Retinal pigment epithelial cell (primary cell): Measurements from ENCODE around the gene MRPL55.

Experiments used
- DNase-seq: peaks from one replicate; pipeline ENCODE4 v3.0.0-alpha.2; 2010; ENCODE audit warnings: low read depth
- H3K4me3 ChIP-seq: 2 replicates; pipeline ENCODE4 v1.5.1; 2011; ENCODE audit warnings: mild to moderate bottlenecking, low read length, control low read depth, moderate library complexity
- CTCF ChIP-seq: conservative IDR thresholded peaks from 2 replicates; pipeline ENCODE4 v1.5.1; 2011; ENCODE audit warnings: low read depth, low read length, control low read depth, inconsistent platforms

Gene MRPL55

GRCh38 chr1:228071839-228072657 lies 37.1 kb downstream of the MRPL55 start:
- no peak overlapping the region for H3K4me3 ChIP-seq
- DNase-seq, result no peak
- no peak for TF ChIP-seq CTCF

GRCh38 chr1:228070851-228071250 lies 38.2 kb downstream of the MRPL55 start:
- TF ChIP-seq CTCF, result no peak
- no peak for DNase-seq

GRCh38 chr1:228070173-228070572 lies 38.9 kb downstream of the MRPL55 start:
- H3K4me3 ChIP-seq, result no peak overlapping the region
- DNase-seq, result no peak

More at GRCh38 chr1:228070851-228071250, 38.2 kb downstream of the MRPL55 start:
- no peak overlapping the region for H3K4me3 ChIP-seq

GRCh38 chr1:228068359-228068758 lies 40.7 kb downstream of the MRPL55 start:
- DNase-seq, result no peak
- H3K4me3 ChIP-seq, result no peak overlapping the region
- TF ChIP-seq CTCF, result no peak

More at GRCh38 chr1:228070173-228070572, 38.9 kb downstream of the MRPL55 start:
- TF ChIP-seq CTCF, result no peak

GRCh38 chr1:228066891-228067654 lies 42.0 kb downstream of the MRPL55 start:
- TF ChIP-seq CTCF, result no peak
- no peak overlapping the region for H3K4me3 ChIP-seq
- no peak for DNase-seq

GRCh38 chr1:228066416-228066815 lies 42.7 kb downstream of the MRPL55 start:
- DNase-seq, result no peak
- H3K4me3 ChIP-seq, result no peak overlapping the region
- TF ChIP-seq CTCF, result no peak
